HG03196 (cell line): ENCODE measurements around the gene ASPG.
"Not testable (repeated sequence)": the region's sequence is repeated elsewhere in the genome, so short reads cannot be mapped to it uniquely, and the experiment has no call there.

Experiments
- ATAC-seq: cut with Tn5 transposase; IDR thresholded peaks from one replicate; pipeline ENCODE4 v1.9.1; 2021; ENCODE audit not compliant: unreplicated experiment

The ASPG gene

DNA sequence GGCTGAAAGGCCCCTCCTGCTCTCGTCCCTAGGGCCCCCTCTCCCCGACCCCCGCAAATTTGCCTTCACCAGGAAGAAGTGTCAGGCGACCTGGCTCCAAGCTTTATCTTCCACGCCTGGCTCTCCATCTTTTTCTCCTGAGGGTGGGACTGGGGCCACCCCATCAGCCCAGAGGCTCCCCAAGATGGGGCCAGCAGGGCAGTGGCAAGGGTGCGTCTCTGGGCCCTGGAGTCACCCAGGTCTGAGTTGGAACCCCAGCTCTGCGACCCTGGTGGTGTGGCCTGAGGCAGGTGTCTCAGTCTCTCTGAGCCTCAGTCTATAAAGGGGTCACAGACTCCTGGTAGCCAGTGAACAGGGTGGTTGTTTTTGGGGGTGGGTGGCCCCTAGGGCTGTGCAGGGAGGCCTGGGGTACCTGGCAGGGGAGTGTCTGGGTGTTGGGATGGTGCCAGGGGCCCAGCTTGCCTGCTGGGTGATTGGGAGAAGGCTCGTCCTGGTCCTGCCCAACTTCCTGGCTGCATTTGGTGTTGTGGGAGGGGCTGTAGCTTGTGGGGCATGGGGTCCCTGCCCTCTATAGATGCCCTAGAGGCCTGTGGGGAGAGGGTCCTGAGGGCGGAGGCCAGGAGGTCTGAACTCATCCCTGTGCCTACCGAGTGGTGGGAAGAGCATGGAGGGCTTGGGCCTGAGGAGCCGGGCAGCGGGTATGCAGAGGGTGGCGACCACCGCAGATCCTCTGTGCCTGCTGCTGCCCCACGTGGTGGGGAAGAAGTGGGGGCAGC is 60.5 kb downstream of the ASPG start:
- no peak for ATAC-seq

GRCh38 chr14:104146651-104147345 is 61.3 kb downstream of the ASPG start:
- ATAC-seq: no peak

DNA sequence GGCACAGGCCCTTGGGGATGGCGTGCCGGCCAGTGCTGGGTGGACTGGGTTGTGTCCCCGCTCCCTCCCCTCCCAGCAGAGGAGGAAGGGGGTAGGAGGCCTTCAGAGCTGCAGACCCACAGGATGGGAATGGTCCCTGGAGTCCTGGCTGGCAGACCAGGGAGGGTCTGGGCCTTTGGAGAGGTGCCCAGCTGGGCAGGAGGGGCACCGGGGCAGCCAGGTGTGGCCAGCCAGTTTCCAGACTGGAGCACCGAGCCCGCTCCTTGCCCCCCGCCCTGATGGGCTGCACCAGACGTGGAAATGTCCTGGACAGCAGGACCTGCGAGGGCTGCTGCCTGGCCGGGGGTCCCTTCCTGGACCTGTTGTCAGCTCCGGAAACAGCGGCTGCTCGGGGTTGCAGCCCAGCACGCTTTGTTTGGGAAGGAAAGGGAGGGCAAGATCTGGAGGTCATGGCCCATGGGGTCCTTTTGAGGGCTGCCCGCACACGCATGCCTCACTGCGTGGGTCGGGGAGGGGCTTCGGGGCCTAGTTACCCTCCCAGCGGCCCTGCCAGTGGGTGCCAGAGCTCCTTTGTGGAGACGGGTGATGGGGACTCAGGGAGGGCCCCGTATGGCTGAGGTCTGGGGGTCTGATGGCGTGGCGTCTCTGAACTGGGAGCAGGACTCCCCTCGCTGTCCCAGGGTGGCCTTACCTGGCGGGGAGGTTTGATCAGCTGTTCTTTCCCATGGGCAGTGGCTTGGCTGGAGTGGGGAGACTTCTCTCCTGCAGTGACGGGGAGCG is 62.0 kb downstream of the ASPG start:
- ATAC-seq: no peak

DNA sequence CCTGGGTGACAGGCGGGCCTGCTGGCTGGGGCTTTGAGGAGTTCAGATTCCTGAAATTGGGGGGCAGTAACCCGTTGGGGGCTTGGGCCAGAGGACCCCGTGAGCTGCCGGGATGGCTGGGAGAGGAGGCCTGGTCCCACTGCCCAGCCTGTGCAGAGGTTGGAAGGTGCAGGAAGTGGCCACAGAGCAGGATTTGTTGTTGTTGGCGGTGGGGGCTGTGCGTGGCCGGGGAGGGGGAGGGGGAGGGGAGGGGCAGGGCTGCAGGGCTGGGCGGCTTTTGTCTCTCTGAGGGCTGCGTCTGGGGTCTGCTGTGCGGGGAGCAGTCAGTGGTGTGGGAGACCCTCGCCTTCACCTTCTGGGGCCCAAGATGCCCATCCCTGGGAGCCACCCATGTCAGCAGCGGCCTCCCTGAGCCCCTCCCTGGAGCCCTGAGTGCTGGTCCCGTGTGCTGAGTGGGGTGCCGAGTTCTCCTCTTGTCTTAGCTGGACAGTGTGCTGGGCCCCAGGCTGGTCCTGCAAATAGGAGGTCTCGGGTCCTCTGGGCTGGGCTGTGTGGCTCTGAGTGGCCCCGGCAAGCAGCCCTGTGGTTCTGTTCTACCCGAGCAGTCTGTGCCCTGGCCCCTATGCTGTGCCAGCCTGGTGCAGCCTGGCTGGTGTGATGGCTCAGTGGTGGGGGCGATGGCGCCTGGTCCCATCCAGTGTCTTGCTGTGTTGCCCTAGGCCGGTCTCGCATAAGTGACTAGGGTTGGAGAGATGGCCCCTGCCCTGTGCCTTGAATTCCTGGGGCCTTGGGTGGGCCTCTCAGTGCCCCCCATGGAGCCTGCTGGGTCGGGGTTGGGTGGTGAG is 63.2 kb downstream of the ASPG start:
- no peak for ATAC-seq

DNA sequence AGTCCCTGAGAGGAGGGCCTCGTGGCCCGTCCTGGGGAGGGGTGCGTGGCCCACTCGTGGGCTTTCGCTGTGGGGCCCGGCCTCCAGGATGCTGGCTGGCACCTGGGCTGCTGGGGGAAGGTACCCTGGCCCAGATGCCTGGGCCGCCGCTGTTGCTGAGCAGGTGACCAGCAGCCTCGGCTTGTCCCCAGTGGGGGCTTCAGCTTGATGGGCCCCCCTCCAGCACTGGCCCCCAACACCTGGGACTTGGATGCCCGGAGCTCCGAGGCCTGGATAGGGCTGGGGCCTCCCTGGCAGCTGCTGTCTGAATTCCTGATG is 63.7 kb downstream of the ASPG start:
- ATAC-seq: no peak

- ATAC-seq: no peak
Observed at GRCh38 chr14:104149617-104150135, 64.2 kb downstream of the ASPG start.

GRCh38 chr14:104150136-104151025 is 64.9 kb downstream of the ASPG start:
- ATAC-seq: no peak

DNA sequence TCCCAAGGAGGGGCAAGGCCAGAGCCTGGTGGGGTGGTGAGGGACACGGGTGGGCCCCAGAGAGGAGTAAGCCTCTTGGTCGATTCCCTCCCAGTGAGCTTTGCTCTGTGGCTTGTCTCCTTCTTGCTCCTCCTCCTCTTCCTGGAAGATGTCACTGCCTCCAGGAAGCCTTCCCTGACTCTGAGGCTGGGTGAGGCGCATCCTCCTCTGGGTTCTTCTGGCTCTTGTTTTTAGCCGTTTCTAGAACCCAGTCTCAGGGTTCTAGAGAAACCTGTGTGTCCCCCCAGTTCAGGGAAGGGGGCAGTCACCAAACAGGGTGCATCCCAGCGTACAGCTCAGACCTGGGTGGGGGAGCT is 65.5 kb downstream of the ASPG start:
- no peak for ATAC-seq

- no peak for ATAC-seq
Observed at GRCh38 chr14:104151566-104152245, 66.2 kb downstream of the ASPG start.

GRCh38 chr14:104152246-104152575 is 66.7 kb downstream of the ASPG start:
- ATAC-seq: no peak

GRCh38 chr14:104152686-104153393 is 67.3 kb downstream of the ASPG start:
- no peak for ATAC-seq

GRCh38 chr14:104153394-104153755 is 67.9 kb downstream of the ASPG start:
- ATAC-seq: not testable (repeated sequence)

- ATAC-seq: no peak
Observed at GRCh38 chr14:104154246-104154645, 68.7 kb downstream of the ASPG start.

- no peak for ATAC-seq
Observed at GRCh38 chr14:104155513-104155912, 70.0 kb downstream of the ASPG start.

DNA sequence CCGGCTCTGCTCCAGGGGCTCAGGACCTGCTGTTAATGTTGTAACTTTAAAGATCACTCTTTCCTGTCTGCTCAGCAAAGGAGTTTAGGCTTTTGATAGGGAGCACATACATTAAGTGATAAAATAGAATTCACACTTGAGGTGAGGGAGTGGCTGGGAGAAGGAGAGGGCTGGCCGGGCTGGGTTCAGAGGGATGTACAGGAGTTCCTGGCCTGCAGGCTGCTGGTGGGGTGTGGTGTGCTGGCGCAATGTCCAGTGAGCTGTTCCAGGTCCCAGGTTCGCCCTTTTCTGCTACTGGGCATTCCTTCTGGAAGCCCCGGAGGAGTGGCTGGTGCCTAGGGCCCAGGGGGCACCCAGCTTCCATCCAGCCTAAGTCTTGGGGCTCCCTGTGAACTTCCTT is 70.6 kb downstream of the ASPG start:
- ATAC-seq: no peak

- no peak for ATAC-seq
Observed at GRCh38 chr14:104157016-104157928, 71.8 kb downstream of the ASPG start.

- ATAC-seq: no peak
Observed at GRCh38 chr14:104158827-104159798, 73.6 kb downstream of the ASPG start.
